BJ (cell line): ENCODE results near the gene C11orf98. TPM values are rescaled to one million over a fixed set of nuclear protein-coding genes. Genes with fewer than 3 reads are reported as not detected.

Experiments used
- CTCF ChIA-PET: fragments of 350-600 bp; formaldehyde crosslinking; extraction: SDS; loops from one replicate; lab custom pipeline; 2021; ENCODE audit warnings: antibody characterized with exemption, inconsistent platforms; lab: Yijun Ruan, JAX
- POLR2A ChIA-PET: fragments of 300-600 bp; sonication (Branson Sonifier 250); formaldehyde crosslinking; extraction: SDS; loops from one replicate; lab custom pipeline; 2021; ENCODE audit warnings: antibody characterized with exemption; lab: Charles Lee
- DNase-seq: peaks from one replicate; pipeline ENCODE4 v3.0.0-alpha.2; 2011; ENCODE audit warnings: low read depth
- H3K27me3 ChIP-seq: 2 replicates; pipeline ENCODE4 v1.6.0; 2011; ENCODE audit warnings: low read length; ENCODE audit not compliant: control insufficient read depth, insufficient read depth
- H3K36me3 ChIP-seq: 2 replicates; pipeline ENCODE4 v1.5.1; 2011; ENCODE audit warnings: low read length; ENCODE audit not compliant: control insufficient read depth, insufficient read depth
- H3K4me3 ChIP-seq: 2 replicates; pipeline ENCODE4 v1.5.1; 2011; ENCODE audit warnings: low read depth, mild to moderate bottlenecking, control low read depth, low read length
- polyA plus RNA-seq: library from polyadenylated mRNA; depleted of rRNA; stranded (reverse); fragments of >200 nt; gene quantifications from 2 replicates; pipeline ENCODE4 v1.2.3, GENCODE V29; 2011; rRNA removed
- small RNA-seq: library from RNA; depleted of rRNA; stranded (forward); fragments of <200 nt; gene quantifications from one replicate; pipeline ENCODE3, GENCODE V24; 2012; ENCODE audit warnings: low replicate concordance, low read depth; ENCODE audit not compliant: insufficient read length
- TF ChIP-seq, protein P1 (sequence below): IDR thresholded peaks from 2 replicates; pipeline ENCODE4 v1.5.1; 2011; ENCODE audit warnings: low read depth, mild to moderate bottlenecking, control low read depth, inconsistent platforms, low read length, moderate library complexity; ENCODE audit not compliant: insufficient read depth

Gene C11orf98
- polyA plus RNA-seq, 1 experiment: 45.2 TPM

DNA sequence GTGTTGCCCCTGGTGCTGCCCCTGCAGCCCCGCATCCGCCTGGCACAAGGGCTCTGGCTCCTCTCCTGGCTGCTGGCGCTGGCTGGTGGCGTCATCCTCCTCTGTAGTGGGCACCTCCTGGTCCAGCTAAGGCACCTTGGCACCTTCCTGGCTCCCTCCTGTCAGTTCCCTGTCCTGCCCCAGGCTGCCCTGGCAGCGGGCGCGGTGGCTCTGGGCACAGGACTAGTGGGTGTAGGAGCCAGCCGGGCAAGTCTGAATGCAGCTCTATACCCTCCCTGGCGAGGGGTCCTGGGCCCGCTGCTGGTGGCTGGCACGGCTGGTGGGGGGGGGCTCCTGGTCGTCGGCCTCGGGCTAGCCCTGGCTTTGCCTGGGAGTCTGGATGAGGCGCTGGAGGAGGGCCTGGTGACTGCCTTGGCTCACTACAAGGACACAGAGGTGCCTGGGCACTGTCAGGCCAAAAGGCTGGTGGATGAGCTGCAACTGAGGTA lies 51.7 kb downstream of the C11orf98 start:
- ChIA-PET POLR2A (no interaction called here), CTCF (interaction anchor here (0.9 to 3.4 kb wide), 3 partner anchors 9 to 219 kb away, joined by 3 to 26 read pairs (median 4); partner anchors contain the start of gene B3GAT3)
- Histone ChIP-seq H3K27me3 (no peaks in the 10 kb centered on the region), H3K4me3 (no peak overlapping the region), H3K36me3 (peaks cover 13% of the 10 kb centered on the region)
- TF ChIP-seq, protein P1, sequence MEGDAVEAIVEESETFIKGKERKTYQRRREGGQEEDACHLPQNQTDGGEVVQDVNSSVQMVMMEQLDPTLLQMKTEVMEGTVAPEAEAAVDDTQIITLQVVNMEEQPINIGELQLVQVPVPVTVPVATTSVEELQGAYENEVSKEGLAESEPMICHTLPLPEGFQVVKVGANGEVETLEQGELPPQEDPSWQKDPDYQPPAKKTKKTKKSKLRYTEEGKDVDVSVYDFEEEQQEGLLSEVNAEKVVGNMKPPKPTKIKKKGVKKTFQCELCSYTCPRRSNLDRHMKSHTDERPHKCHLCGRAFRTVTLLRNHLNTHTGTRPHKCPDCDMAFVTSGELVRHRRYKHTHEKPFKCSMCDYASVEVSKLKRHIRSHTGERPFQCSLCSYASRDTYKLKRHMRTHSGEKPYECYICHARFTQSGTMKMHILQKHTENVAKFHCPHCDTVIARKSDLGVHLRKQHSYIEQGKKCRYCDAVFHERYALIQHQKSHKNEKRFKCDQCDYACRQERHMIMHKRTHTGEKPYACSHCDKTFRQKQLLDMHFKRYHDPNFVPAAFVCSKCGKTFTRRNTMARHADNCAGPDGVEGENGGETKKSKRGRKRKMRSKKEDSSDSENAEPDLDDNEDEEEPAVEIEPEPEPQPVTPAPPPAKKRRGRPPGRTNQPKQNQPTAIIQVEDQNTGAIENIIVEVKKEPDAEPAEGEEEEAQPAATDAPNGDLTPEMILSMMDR: no peak
- no peak for DNase-seq

Small RNA genes lying within 50 kb of the gene (small RNA-seq; reads per million reads assigned to genes)
- gene SNORA57: not detected

Other genes with a start within 250 kb of the C11orf98 start
- gene SCGB1A1, start 246.2 kb downstream of the C11orf98 start, polyA plus RNA-seq: not detected in 2 replicates
- 145 and 185 TPM in 2 replicates for gene AHNAK, start 118.4 kb downstream of the C11orf98 start, polyA plus RNA-seq
- gene EEF1G, start 91.3 kb downstream of the C11orf98 start, polyA plus RNA-seq: 2,358 and 2,459 TPM in 2 replicates
- gene TUT1, start 73.7 kb downstream of the C11orf98 start, polyA plus RNA-seq: 6.4 and 9.9 TPM in 2 replicates
- 16.4 and 17.8 TPM in 2 replicates for gene MTA2, start 63.3 kb downstream of the C11orf98 start, polyA plus RNA-seq
- 18.9 and 26.5 TPM in 2 replicates for gene EML3, start 52.4 kb downstream of the C11orf98 start, polyA plus RNA-seq
- gene ROM1, start 52.0 kb downstream of the C11orf98 start, polyA plus RNA-seq: 2.1 and 2.2 TPM in 2 replicates
- 24.5 and 42.4 TPM in 2 replicates for gene B3GAT3, start 43.2 kb downstream of the C11orf98 start, polyA plus RNA-seq
- 388 and 463 TPM in 2 replicates for gene GANAB, start 18.6 kb downstream of the C11orf98 start, polyA plus RNA-seq
- gene INTS5, start 11.9 kb downstream of the C11orf98 start, polyA plus RNA-seq: 6.7 and 17.3 TPM in 2 replicates
- gene CSKMT, start 102 bp upstream of the C11orf98 start, polyA plus RNA-seq: 5.1 and 6.6 TPM in 2 replicates
- 6.9 TPM in 2 replicates for gene UQCC3, start 6.5 kb upstream of the C11orf98 start, polyA plus RNA-seq
- 4.0 and 4.1 TPM in 2 replicates for gene LBHD1, start 7.1 kb upstream of the C11orf98 start, polyA plus RNA-seq
- gene UBXN1, start 13.9 kb upstream of the C11orf98 start, polyA plus RNA-seq: 83.7 and 86.0 TPM in 2 replicates
- 2.6 and 2.9 TPM in 2 replicates for gene LRRN4CL, start 24.3 kb upstream of the C11orf98 start, polyA plus RNA-seq
- 70.8 and 94.1 TPM in 2 replicates for gene BSCL2, start 42.2 kb upstream of the C11orf98 start, polyA plus RNA-seq
- gene GNG3, start 42.5 kb upstream of the C11orf98 start, polyA plus RNA-seq: not detected in 2 replicates
- 10.0 and 17.3 TPM in 2 replicates for gene HNRNPUL2, start 62.2 kb upstream of the C11orf98 start, polyA plus RNA-seq
- 31.7 and 32.6 TPM in 2 replicates for gene TTC9C, start 63.3 kb upstream of the C11orf98 start, polyA plus RNA-seq
- 3.5 and 3.8 TPM in 2 replicates for gene ZBTB3, start 89.0 kb upstream of the C11orf98 start, polyA plus RNA-seq
- 151 and 208 TPM in 2 replicates for gene POLR2G, start 96.4 kb upstream of the C11orf98 start, polyA plus RNA-seq
- gene TAF6L, start 106.2 kb upstream of the C11orf98 start, polyA plus RNA-seq: 9.1 and 17.0 TPM in 2 replicates
- gene TMEM179B, start 122.2 kb upstream of the C11orf98 start, polyA plus RNA-seq: 76.2 and 97.1 TPM in 2 replicates
- 13.6 and 15.7 TPM in 2 replicates for gene TMEM223, start 126.8 kb upstream of the C11orf98 start, polyA plus RNA-seq
- gene NXF1, start 140.2 kb upstream of the C11orf98 start, polyA plus RNA-seq: 37.8 and 51.0 TPM in 2 replicates
- 61.5 and 76.6 TPM in 2 replicates for gene STX5, start 166.8 kb upstream of the C11orf98 start, polyA plus RNA-seq
- gene TEX54, start 167.6 kb upstream of the C11orf98 start, polyA plus RNA-seq: not detected in 2 replicates
- 24.4 and 37.9 TPM in 2 replicates for gene WDR74, start 174.4 kb upstream of the C11orf98 start, polyA plus RNA-seq
- 394 and 535 TPM in 2 replicates for gene SLC3A2, start 215.7 kb upstream of the C11orf98 start, polyA plus RNA-seq